HEK293T (cell line): Measurements from ENCODE around the gene SAYSD1.

Experiments
- CTCF ChIA-PET: fragments of 350-600 bp; formaldehyde crosslinking; extraction: SDS; loops from one replicate; lab custom pipeline; 2021; ENCODE audit warnings: antibody characterized with exemption, inconsistent platforms; lab: Yijun Ruan, JAX
- POLR2A ChIA-PET: fragments of 350-600 bp; formaldehyde crosslinking; extraction: SDS; loops from one replicate; lab custom pipeline; 2020; ENCODE audit warnings: antibody characterized with exemption, inconsistent platforms; lab: Yijun Ruan, JAX
- DNase-seq: peaks from one replicate; pipeline ENCODE4 v3.0.0; 2012; ENCODE audit warnings: mixed read lengths; ENCODE audit errors: extremely low spot score
- ARNT ChIP-seq: fragments of 450-650 bp; IDR thresholded peaks from 2 replicates; pipeline ENCODE4 v1.6.1; 2017; ENCODE audit warnings: mild to moderate bottlenecking
- BHLHE40 ChIP-seq: fragments of 450-650 bp; IDR thresholded peaks from 2 replicates; pipeline ENCODE4 v1.6.1; 2016; ENCODE audit warnings: mild to moderate bottlenecking, moderate library complexity, borderline replicate concordance
- CTBP1 ChIP-seq: fragments of 450-650 bp; IDR thresholded peaks from 2 replicates; pipeline ENCODE4 v1.6.1; 2016; ENCODE audit warnings: borderline replicate concordance
- ELF4 ChIP-seq: fragments of 450-650 bp; IDR thresholded peaks from 2 replicates; pipeline ENCODE4 v1.6.1; 2017; ENCODE audit warnings: antibody characterized with exemption
- FOXA1 ChIP-seq: fragments of 450-650 bp; IDR thresholded peaks from 2 replicates; pipeline ENCODE4 v1.6.1; 2016; ENCODE audit warnings: mild to moderate bottlenecking
- FOXK2 ChIP-seq: fragments of 450-650 bp; IDR thresholded peaks from 2 replicates; pipeline ENCODE4 v1.6.1; 2016; ENCODE audit warnings: mild to moderate bottlenecking
- FOXM1 ChIP-seq: fragments of 450-650 bp; IDR thresholded peaks from 2 replicates; pipeline ENCODE4 v1.6.1; 2017; ENCODE audit warnings: mild to moderate bottlenecking, borderline replicate concordance
- HDGF ChIP-seq: fragments of 450-650 bp; IDR thresholded peaks from 2 replicates; pipeline ENCODE4 v1.6.1; 2017; ENCODE audit warnings: antibody characterized with exemption, borderline replicate concordance
- L3MBTL2 ChIP-seq: fragments of 450-650 bp; conservative IDR thresholded peaks from 2 replicates; pipeline ENCODE4 v1.6.1; 2016; ENCODE audit warnings: mild to moderate bottlenecking
- LEF1 ChIP-seq: fragments of 450-650 bp; IDR thresholded peaks from 2 replicates; pipeline ENCODE4 v1.6.1; 2017; ENCODE audit warnings: mild to moderate bottlenecking, borderline replicate concordance
- NFRKB ChIP-seq: fragments of 450-650 bp; IDR thresholded peaks from 2 replicates; pipeline ENCODE4 v1.6.1; 2016; ENCODE audit warnings: mild to moderate bottlenecking, moderate library complexity
- PKNOX1 ChIP-seq: fragments of 450-650 bp; IDR thresholded peaks from 2 replicates; pipeline ENCODE4 v1.6.1; 2016
- SP1 ChIP-seq: fragments of 450-650 bp; IDR thresholded peaks from 2 replicates; pipeline ENCODE4 v1.6.1; 2017
- SUZ12 ChIP-seq: fragments of 450-650 bp; IDR thresholded peaks from 2 replicates; pipeline ENCODE4 v1.6.1; 2016; ENCODE audit warnings: mild to moderate bottlenecking
- TARDBP ChIP-seq: fragments of 450-650 bp; IDR thresholded peaks from 2 replicates; pipeline ENCODE4 v1.6.1; 2016
- ZNF384 ChIP-seq: fragments of 450-650 bp; IDR thresholded peaks from 2 replicates; pipeline ENCODE4 v1.6.1; 2016

SAYSD1 gene

GRCh38 chr6:39102821-39103136 is 12.2 kb downstream of the SAYSD1 start:
- ChIA-PET CTCF (interaction anchor here (0.8 to 3.9 kb wide), 13 partner anchors 9 to 230 kb away, joined by 3 to 28 read pairs (median 6); no protein-coding TSS in a partner anchor), POLR2A (interaction anchor here (1.4 to 1.6 kb wide), 2 partner anchors 11 to 101 kb away, joined by 5 to 11 read pairs; partner anchors contain the start of gene SAYSD1)
- TF ChIP-seq SUZ12 (no peak), NFRKB (no peak), HDGF (no peak), ZNF384 (no peak), FOXA1 (no peak), FOXM1 (no peak), L3MBTL2 (no peak), FOXK2 (no peak), LEF1 (no peak), PKNOX1 (no peak), TARDBP (no peak), SP1 (no peak)
- DNase-seq, result no peak

- TF ChIP-seq PKNOX1 (peak; percentile 51; the same call in 1 of the 2 replicates), FOXM1 (no peak)
- ChIA-PET CTCF (interaction anchor here (0.6 to 3.9 kb wide), 20 partner anchors 9 to 236 kb away, joined by 3 to 28 read pairs (median 5); no protein-coding TSS in a partner anchor), POLR2A (interaction anchor here (1.4 to 1.6 kb wide), 2 partner anchors 12 to 100 kb away, joined by 5 to 11 read pairs; partner anchors contain the start of gene SAYSD1)
- peak; percentile 77 for DNase-seq
These were observed 12.7 kb downstream of the SAYSD1 start for GRCh38 chr6:39102071-39102820.

GRCh38 chr6:39100358-39100757 is 14.6 kb downstream of the SAYSD1 start:
- TF ChIP-seq ARNT (no peak), L3MBTL2 (no peak), HDGF (no peak), SP1 (no peak), FOXK2 (no peak), ELF4 (no peak), SUZ12 (no peak), TARDBP (no peak), PKNOX1 (no peak), ZNF384 (no peak), NFRKB (no peak), FOXA1 (no peak), LEF1 (no peak)
- POLR2A ChIA-PET, result interaction anchor here (1.5 kb wide), 1 partner anchor 14 kb away, joined by 7 read pairs; the partner anchor contains the start of gene SAYSD1
- CTCF ChIA-PET, result interaction anchor here (0.6 to 3.9 kb wide), 4 partner anchors 12 to 210 kb away, joined by 3 to 28 read pairs (median 6); no protein-coding TSS in a partner anchor
- no peak for DNase-seq

GRCh38 chr6:39095578-39095977 is 19.4 kb downstream of the SAYSD1 start:
- no peak for DNase-seq
- ChIA-PET CTCF (no interaction called here), POLR2A (no interaction called here)
- TF ChIP-seq BHLHE40 (no peak), TARDBP (no peak), HDGF (no peak), CTBP1 (no peak), SP1 (no peak), FOXK2 (no peak), LEF1 (no peak), ZNF384 (no peak), PKNOX1 (no peak), SUZ12 (no peak), FOXM1 (no peak), L3MBTL2 (no peak), ELF4 (no peak), ARNT (no peak), NFRKB (no peak)

GRCh38 chr6:39093149-39093708 is 21.8 kb downstream of the SAYSD1 start:
- no peak for TF ChIP-seq ZNF384
- no peak for TF ChIP-seq FOXA1
- TF ChIP-seq TARDBP, result no peak
- TF ChIP-seq PKNOX1, result no peak
- TF ChIP-seq HDGF, result no peak
- TF ChIP-seq SUZ12, result no peak
- TF ChIP-seq NFRKB, result no peak
- TF ChIP-seq LEF1, result no peak
- no peak for TF ChIP-seq FOXK2
- TF ChIP-seq SP1, result no peak
- TF ChIP-seq CTBP1, result no peak
- TF ChIP-seq L3MBTL2, result no peak
- TF ChIP-seq ARNT, result no peak
- no peak for TF ChIP-seq ELF4
- CTCF ChIA-PET, result interaction anchor here (0.6 to 2.5 kb wide), 3 partner anchors 9 to 96 kb away, joined by 3 to 12 read pairs (median 3); no protein-coding TSS in a partner anchor
- POLR2A ChIA-PET, result interaction anchor here (0.9 kb wide), 1 partner anchor 116 kb away, joined by 3 read pairs; no protein-coding TSS in a partner anchor
- no peak for DNase-seq
